Measurements from ENCODE around the gene CLECL1.
"Not testable (repeated sequence)": the region's sequence is repeated elsewhere in the genome, so short reads cannot be mapped to it uniquely, and the experiment has no call there.

The CLECL1 gene

GRCh38 chr12:9719790-9720189 lies 13.1 kb downstream of the CLECL1 start:
- DNase-seq = no peak

- peak; percentile 89 for DNase-seq
Measured at GRCh38 chr12:9718968-9719367, 13.9 kb downstream of the CLECL1 start.

- DNase-seq = no peak
Measured at GRCh38 chr12:9717070-9717925, 15.6 kb downstream of the CLECL1 start.

GRCh38 chr12:9713032-9713558 lies 19.8 kb downstream of the CLECL1 start:
- DNase-seq = not testable (repeated sequence)

GRCh38 chr12:9711664-9712063 lies 21.2 kb downstream of the CLECL1 start:
- no peak for DNase-seq

GRCh38 chr12:9710584-9711375 lies 22.1 kb downstream of the CLECL1 start:
- no peak for DNase-seq

- DNase-seq = no peak
Measured at GRCh38 chr12:9708853-9709252, 24.0 kb downstream of the CLECL1 start.

GRCh38 chr12:9707864-9708808 lies 24.8 kb downstream of the CLECL1 start:
- peak; percentile 80 for DNase-seq

- DNase-seq = no peak
Measured at GRCh38 chr12:9707356-9707755, 25.5 kb downstream of the CLECL1 start.

- DNase-seq = peak; percentile 62
Measured at GRCh38 chr12:9706086-9706685, 26.7 kb downstream of the CLECL1 start.

GRCh38 chr12:9704561-9704960 lies 28.3 kb downstream of the CLECL1 start:
- DNase-seq = not testable (repeated sequence)

- no peak for DNase-seq
Measured at GRCh38 chr12:9702255-9702654, 30.6 kb downstream of the CLECL1 start.

GRCh38 chr12:9701380-9702154 lies 31.3 kb downstream of the CLECL1 start:
- DNase-seq = no peak

- no peak for DNase-seq
Measured at GRCh38 chr12:9700606-9700956, 32.3 kb downstream of the CLECL1 start.

GRCh38 chr12:9699898-9700605 lies 32.8 kb downstream of the CLECL1 start:
- DNase-seq = no peak

- DNase-seq = no peak
Measured at GRCh38 chr12:9699269-9699897, 33.5 kb downstream of the CLECL1 start.

GRCh38 chr12:9698681-9699080 lies 34.2 kb downstream of the CLECL1 start:
- no peak for DNase-seq

GRCh38 chr12:9697619-9698018 lies 35.3 kb downstream of the CLECL1 start:
- DNase-seq = no peak

- not testable (repeated sequence) for DNase-seq
Measured at GRCh38 chr12:9695661-9696060, 37.2 kb downstream of the CLECL1 start.

- DNase-seq = peak; percentile 18
Measured at GRCh38 chr12:9695150-9695549, 37.7 kb downstream of the CLECL1 start.
